Activated B cell treated with CpG ODN at 0.5 μM for 24 hours (primary cell): ENCODE data around the gene EDRF1. TPM values are rescaled to one million over a fixed set of nuclear protein-coding genes. Genes with fewer than 3 reads are reported as not detected.

Source experiments
- ATAC-seq: fragments of 200-7000 bp; cut with Tn5 transposase; one replicate; pipeline ENCODE4 v1.10.0; 2021; ENCODE audit warnings: low read depth, mild to moderate bottlenecking, moderate library complexity
- CTCF ChIA-PET: fragments of 350-600 bp; sonication (Branson Sonifier 250); formaldehyde crosslinking; loops from one replicate; lab custom pipeline; 2021; ENCODE audit warnings: antibody characterized with exemption; lab: Charles Lee
- POLR2A ChIA-PET: fragments of 350-600 bp; sonication (Branson Sonifier 250); formaldehyde crosslinking; loops from one replicate; lab custom pipeline; 2021; ENCODE audit warnings: antibody characterized with exemption; lab: Charles Lee
- DNase-seq: peaks from one replicate; pipeline ENCODE4 v3.0.0; 2022
- H3K27ac Mint-ChIP-seq: one replicate; pipeline ENCODE4 v1.8.0; 2020; ENCODE audit warnings: mixed read lengths
- H3K27me3 Mint-ChIP-seq: one replicate; pipeline ENCODE4 v1.8.0; 2021; ENCODE audit warnings: mixed read lengths
- H3K36me3 Mint-ChIP-seq: one replicate; pipeline ENCODE4 v1.8.0; 2021; ENCODE audit warnings: low read depth, mixed read lengths
- H3K4me1 Mint-ChIP-seq: one replicate; pipeline ENCODE4 v1.8.0; 2021; ENCODE audit warnings: mixed read lengths
- H3K4me3 Mint-ChIP-seq: one replicate; pipeline ENCODE4 v1.8.0; 2020; ENCODE audit warnings: mild to moderate bottlenecking, mixed read lengths
- H3K9me3 Mint-ChIP-seq: one replicate; pipeline ENCODE4 v1.8.0; 2020; ENCODE audit warnings: mixed read lengths
- CTCF ChIP-seq: fragments of 200-600 bp; IDR thresholded peaks from one replicate; pipeline ENCODE4 v1.8.0; 2022; ENCODE audit warnings: antibody characterized with exemption, mild to moderate bottlenecking
- intact Hi-C: fragments of 100-400 bp; cut with micrococcal nuclease; formaldehyde crosslinking; loops from one replicate; pipeline ENCODE4 v1.15.1; 2024
- total RNA-seq: library from RNA; stranded (reverse); gene quantifications from 2 replicates; pipeline ENCODE4 v1.2.3, GENCODE V29; 2022

The EDRF1 gene
- total RNA-seq, 1 donor from 2014 or later = 52.7 TPM

DNA sequence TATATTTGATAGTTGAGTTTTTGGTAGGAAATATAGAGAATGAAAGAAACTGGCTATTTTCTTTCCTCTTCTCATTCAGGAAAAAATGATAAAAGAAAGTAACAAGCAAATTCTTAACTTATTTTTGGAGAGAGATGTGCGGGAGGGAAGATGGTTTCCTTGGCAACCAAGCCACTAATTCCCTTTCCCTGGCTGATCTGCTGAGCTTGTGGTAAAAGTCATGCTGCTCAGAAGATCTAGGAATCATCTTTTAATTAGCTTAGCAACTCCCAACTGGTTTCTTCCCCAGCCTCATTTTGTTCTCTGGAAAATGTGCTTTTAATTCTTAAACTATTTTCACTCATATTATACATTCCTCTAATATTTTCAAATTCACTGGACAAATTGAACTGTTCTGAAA, 91.7 kb downstream of the EDRF1 start:
- H3K36me3 Mint-ChIP-seq = peaks cover 71% of the 10 kb centered on the region
- no peak overlapping the region for H3K27ac Mint-ChIP-seq
- no peak for DNase-seq
- TF ChIP-seq CTCF = no peak
- no peaks in the 10 kb centered on the region for H3K9me3 Mint-ChIP-seq
- H3K4me1 Mint-ChIP-seq = no peaks in the 10 kb centered on the region
- ChIA-PET CTCF (no interaction called here), POLR2A (no interaction called here)
- H3K4me3 Mint-ChIP-seq = no peak overlapping the region
- ATAC-seq = no peak
- no peaks in the 10 kb centered on the region for H3K27me3 Mint-ChIP-seq
- intact Hi-C loops = no loop called here

- no peaks in the 10 kb centered on the region for H3K4me1 Mint-ChIP-seq
- no peak overlapping the region for H3K27ac Mint-ChIP-seq
- no peaks in the 10 kb centered on the region for H3K9me3 Mint-ChIP-seq
- CTCF ChIA-PET = no interaction called here
- peaks cover 61% of the 10 kb centered on the region for H3K36me3 Mint-ChIP-seq
- no peak overlapping the region for H3K4me3 Mint-ChIP-seq
- POLR2A ChIA-PET = no interaction called here
- intact Hi-C loops = no loop called here
- ATAC-seq (no peak), DNase-seq (no peak)
- no peaks in the 10 kb centered on the region for H3K27me3 Mint-ChIP-seq
- TF ChIP-seq CTCF = no peak
These were observed 92.7 kb downstream of the EDRF1 start for GRCh38 chr10:125812128-125812750.

Other genes starting within 250 kb of the EDRF1 start
- not detected in 2 replicates for gene TEX36, start 36.5 kb upstream of the EDRF1 start, total RNA-seq
- 0.10 and 0.35 TPM in 2 replicates for gene MMP21, start 56.1 kb downstream of the EDRF1 start, total RNA-seq
- 34.1 and 34.9 TPM in 2 replicates for gene UROS, start 103.5 kb downstream of the EDRF1 start, total RNA-seq
- 63.6 and 64.9 TPM in 2 replicates for gene BCCIP, start 103.8 kb downstream of the EDRF1 start, total RNA-seq
- gene DHX32, start 161.6 kb downstream of the EDRF1 start, total RNA-seq = 15.5 and 16.4 TPM in 2 replicates
- 0.20 and 0.42 TPM in 2 replicates for gene FANK1, start 176.9 kb downstream of the EDRF1 start, total RNA-seq